GM12878 (cell line): ENCODE results near the gene KIF2C. TPM values are rescaled to one million over a fixed set of nuclear protein-coding genes. Genes with fewer than 3 reads are reported as not detected.
A peak's percentile ranks its signal among the peaks of the same experiment; 100 is the strongest.

Source experiments
- ASH2L ChIP-seq: fragments of 300-600, 200-600 bp; sonication (generic); IDR thresholded peaks from 2 replicates; pipeline ENCODE4 v1.6.1; 2017; ENCODE audit warnings: low read depth, mild to moderate bottlenecking, borderline replicate concordance
- BACH1 ChIP-seq: fragments of 450-650 bp; IDR thresholded peaks from 2 replicates; pipeline ENCODE4 v1.6.1; 2017; ENCODE audit warnings: mild to moderate bottlenecking, borderline replicate concordance
- CHD1 ChIP-seq: IDR thresholded peaks from 2 replicates; pipeline ENCODE4 v1.6.1; 2012; ENCODE audit warnings: low read depth, low read length, improper control_type of control experiment
- CREB1 ChIP-seq: IDR thresholded peaks from 2 replicates; pipeline ENCODE4 v1.6.1; 2012; ENCODE audit warnings: low read depth, mild to moderate bottlenecking, inconsistent platforms
- ESRRA ChIP-seq: IDR thresholded peaks from 2 replicates; pipeline ENCODE4 v1.6.1; 2012; ENCODE audit warnings: mild to moderate bottlenecking, low read length, improper control_type of control experiment
- FOXM1 ChIP-seq: IDR thresholded peaks from 2 replicates; pipeline ENCODE4 v1.6.1; 2012; ENCODE audit warnings: low read depth, mild to moderate bottlenecking, inconsistent platforms, low read length, moderate library complexity
- HDAC2 ChIP-seq: fragments of 200-600 bp; sonication (generic); IDR thresholded peaks from 2 replicates; pipeline ENCODE4 v1.6.1; 2017
- IKZF1 ChIP-seq: fragments of 450-650 bp; conservative IDR thresholded peaks from 2 replicates; pipeline ENCODE4 v1.6.1; 2017; ENCODE audit warnings: antibody characterized with exemption, mild to moderate bottlenecking
- IRF4 ChIP-seq: IDR thresholded peaks from 2 replicates; pipeline ENCODE4 v1.6.1; 2011; ENCODE audit warnings: low read depth, low read length
- KLF5 ChIP-seq: fragments of 450-650 bp; IDR thresholded peaks from 2 replicates; pipeline ENCODE4 v1.6.1; 2014; ENCODE audit warnings: mild to moderate bottlenecking; ENCODE audit not compliant: partially characterized antibody
- MXI1 ChIP-seq: fragments of 150-350 bp; IDR thresholded peaks from 2 replicates; pipeline ENCODE4 v1.6.1; 2011; ENCODE audit warnings: low read depth, mild to moderate bottlenecking, inconsistent platforms, low read length, improper control_type of control experiment
- MYB ChIP-seq: fragments of 150-350 bp; IDR thresholded peaks from 2 replicates; pipeline ENCODE4 v1.6.1; 2014; ENCODE audit warnings: mild to moderate bottlenecking, low read depth, low read length, borderline replicate concordance
- NBN ChIP-seq: fragments of 450-650 bp; IDR thresholded peaks from 2 replicates; pipeline ENCODE4 v1.6.1; 2016
- NRF1 ChIP-seq: conservative IDR thresholded peaks from 2 replicates; pipeline ENCODE4 v1.6.1; 2011; ENCODE audit warnings: mild to moderate bottlenecking, low read depth, low read length, improper control_type of control experiment
- PML ChIP-seq: IDR thresholded peaks from 2 replicates; pipeline ENCODE4 v1.6.1; 2012; ENCODE audit warnings: low read length, inconsistent platforms
- POLR2AphosphoS5 ChIP-seq: IDR thresholded peaks from 2 replicates; pipeline ENCODE4 v1.6.1; 2011; ENCODE audit warnings: mild to moderate bottlenecking, low read length, inconsistent platforms
- RB1 ChIP-seq: fragments of 450-650 bp; formaldehyde crosslinking; IDR thresholded peaks from 2 replicates; pipeline ENCODE4 v1.6.1; 2017; ENCODE audit warnings: mild to moderate bottlenecking, borderline replicate concordance
- RELA ChIP-seq: fragments of 450-650 bp; IDR thresholded peaks from 2 replicates; pipeline ENCODE4 v1.8.0; 2014; ENCODE audit warnings: borderline replicate concordance; ENCODE audit not compliant: partially characterized antibody
- RFX5 ChIP-seq: IDR thresholded peaks from 2 replicates; pipeline ENCODE4 v1.6.1; 2011; ENCODE audit warnings: low read depth, low read length, improper control_type of control experiment
- RUNX3 ChIP-seq: IDR thresholded peaks from 2 replicates; pipeline ENCODE4 v1.6.1; 2012; ENCODE audit warnings: low read length, inconsistent platforms
- SIN3A ChIP-seq: IDR thresholded peaks from 2 replicates; pipeline ENCODE4 v1.6.1; 2012; ENCODE audit warnings: low read depth, low read length, improper control_type of control experiment
- SIX5 ChIP-seq: IDR thresholded peaks from 2 replicates; pipeline ENCODE4 v1.6.1; 2011; ENCODE audit warnings: mild to moderate bottlenecking, low read depth, low read length, moderate library complexity; ENCODE audit not compliant: severe bottlenecking
- SMAD5 ChIP-seq: IDR thresholded peaks from 2 replicates; pipeline ENCODE4 v1.6.1; 2016; ENCODE audit warnings: antibody characterized with exemption, low read depth
- SRF ChIP-seq, 2 experiments: IDR thresholded peaks; 2 replicates each; pipeline ENCODE4 v1.6.1; 2011; ENCODE audit warnings: low read depth in 2 of 2, low read length in 2 of 2, mild to moderate bottlenecking in 1 of 2, moderate library complexity in 1 of 2
- TCF3 ChIP-seq: IDR thresholded peaks from 2 replicates; pipeline ENCODE4 v1.6.1; 2012; ENCODE audit warnings: low read depth, mild to moderate bottlenecking, low read length, borderline replicate concordance; ENCODE audit not compliant: insufficient read depth
- TCF7 ChIP-seq: IDR thresholded peaks from 2 replicates; pipeline ENCODE4 v1.6.1; 2014; ENCODE audit warnings: antibody characterized with exemption, borderline replicate concordance
- YBX1 ChIP-seq: fragments of 450-650 bp; IDR thresholded peaks from 2 replicates; pipeline ENCODE4 v1.6.1; 2016; ENCODE audit warnings: antibody characterized with exemption
- ZBTB4 ChIP-seq: fragments of 450-650 bp; formaldehyde crosslinking; IDR thresholded peaks from 2 replicates; pipeline ENCODE4 v1.4.0; 2022; ENCODE audit warnings: mild to moderate bottlenecking, moderate library complexity
- polyA plus RNA-seq, 11 experiments: library from polyadenylated mRNA; depleted of rRNA in 4 of 11; unstranded in 6 of 11; stranded (reverse) in 5 of 11; fragments of >200 nt; fragmentation: Nextera tagmentation in 4 of 11; fragmentation: Illumina TruSeq in 1 of 11; extraction: Ambion mirVana in 4 of 11; extraction: Trizol in 1 of 11; gene quantifications; 1 replicate in 1 of 11; 2 replicates in 10 of 11; pipeline versions ENCODE4 v1.2.1 to v1.2.3, GENCODE V29; 2011 to 2016; ENCODE audit warnings: inconsistent platforms in 2 of 11, missing spikeins in 2 of 11, low read depth in 1 of 11
- total RNA-seq, 4 experiments: library from RNA; depleted of rRNA in 3 of 4; stranded (reverse); fragments of >200 nt in 3 of 4; fragmentation: Illumina TruSeq in 1 of 4; extraction: Trizol in 1 of 4; gene quantifications; 2 replicates each; pipeline versions ENCODE4 v1.2.1 to v1.2.3, GENCODE V29; 2013 to 2021
- TF ChIP-seq, protein P1 (sequence below): IDR thresholded peaks from 2 replicates; pipeline ENCODE4 v1.6.1; 2011; ENCODE audit warnings: mild to moderate bottlenecking, low read depth, low read length, moderate library complexity; ENCODE audit not compliant: insufficient replicate concordance

The KIF2C gene
- total and polyA plus RNA-seq, 10 of the 15 experiments (the other 5 are each of a cell fraction or from before 2014, with no cell fraction given): 42.3 to 104 (median 83.8) TPM

DNA sequence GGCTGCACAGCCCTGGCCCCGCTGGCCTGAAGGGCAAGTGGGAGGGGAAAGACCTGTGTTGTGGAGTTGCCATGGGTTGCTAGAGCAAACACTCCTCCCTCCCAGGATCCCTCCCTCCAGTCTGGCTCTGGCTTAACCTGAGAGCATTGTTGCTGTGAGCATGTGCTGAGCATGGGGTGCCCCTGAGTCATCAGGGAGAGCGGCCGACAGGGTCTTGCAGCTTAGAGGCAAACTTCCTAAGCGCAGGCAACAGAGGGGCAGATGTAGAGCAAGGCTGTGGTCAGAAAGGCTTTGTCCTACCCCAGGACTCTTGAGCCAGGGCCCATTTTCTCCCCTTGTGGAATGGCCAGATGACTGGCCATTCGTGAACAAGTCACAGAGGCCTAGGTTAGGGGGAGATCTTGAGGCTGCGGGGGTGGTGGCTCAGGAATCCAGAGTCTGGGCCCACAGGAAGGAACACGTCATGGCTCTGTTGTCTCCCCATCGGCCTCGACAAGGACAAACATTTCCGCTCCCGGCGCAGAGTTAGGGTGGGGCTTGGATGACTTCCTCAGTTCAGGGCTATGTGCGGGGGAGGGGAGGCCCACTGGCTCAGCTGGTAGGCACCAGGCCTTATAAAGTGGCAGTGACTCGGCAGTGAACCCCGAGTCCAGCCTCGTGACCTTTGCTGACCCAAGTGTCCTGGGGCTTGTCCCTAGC is 67.9 kb downstream of the KIF2C start (continued):
- TF ChIP-seq, protein P1, sequence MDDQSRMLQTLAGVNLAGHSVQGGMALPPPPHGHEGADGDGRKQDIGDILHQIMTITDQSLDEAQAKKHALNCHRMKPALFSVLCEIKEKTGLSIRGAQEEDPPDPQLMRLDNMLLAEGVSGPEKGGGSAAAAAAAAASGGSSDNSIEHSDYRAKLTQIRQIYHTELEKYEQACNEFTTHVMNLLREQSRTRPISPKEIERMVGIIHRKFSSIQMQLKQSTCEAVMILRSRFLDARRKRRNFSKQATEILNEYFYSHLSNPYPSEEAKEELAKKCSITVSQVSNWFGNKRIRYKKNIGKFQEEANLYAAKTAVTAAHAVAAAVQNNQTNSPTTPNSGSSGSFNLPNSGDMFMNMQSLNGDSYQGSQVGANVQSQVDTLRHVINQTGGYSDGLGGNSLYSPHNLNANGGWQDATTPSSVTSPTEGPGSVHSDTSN: peak; percentile 20
- TF ChIP-seq NRF1: no peak
- no peak for TF ChIP-seq SMAD5
- TF ChIP-seq TCF3: 0 out of 2 replicates have a peak, but pooled peaks have one; percentile 52
- no peak; the same call in 1 of the 2 replicates for TF ChIP-seq ASH2L
- TF ChIP-seq IKZF1: 0 out of 2 replicates have a peak, but pooled peaks have one; percentile 62
- TF ChIP-seq KLF5: no peak
- no peak for TF ChIP-seq YBX1
- TF ChIP-seq NBN: peak; percentile 71; the same call in 1 of the 2 replicates
- TF ChIP-seq CREB1: no peak
- no peak for TF ChIP-seq ESRRA
- 0 out of 4 replicates have a peak, but pooled peaks of 1 of the 2 experiments have one; percentile 56 for TF ChIP-seq SRF (IDR thresholded peaks at IDR 0.05; ENCODE audit: low read depth in 2 of 2, low read length in 2 of 2)
- TF ChIP-seq IRF4: peak; percentile 9; the same call in 1 of the 2 replicates
- TF ChIP-seq SIX5: no peak
- TF ChIP-seq BACH1: no peak
- 0 out of 2 replicates have a peak, but pooled peaks have one; percentile 38 for TF ChIP-seq MXI1
- no peak for TF ChIP-seq ZBTB4
- TF ChIP-seq POLR2AphosphoS5: no peak; the same call in 1 of the 2 replicates
- TF ChIP-seq SIN3A: peak; percentile 28
- TF ChIP-seq MYB: no peak
- peak; percentile 78 for TF ChIP-seq RFX5
- no peak for TF ChIP-seq TCF7
- TF ChIP-seq RELA: no peak
- TF ChIP-seq RUNX3: no peak
- no peak for TF ChIP-seq PML
- no peak for TF ChIP-seq RB1
- TF ChIP-seq HDAC2: no peak
- no peak for TF ChIP-seq FOXM1
- 0 out of 2 replicates have a peak, but pooled peaks have one; percentile 54 for TF ChIP-seq CHD1
